Mesothelial cell of epicardium (in vitro differentiated cells): ENCODE measurements around the gene LTBP1. TPM values are rescaled to one million over a fixed set of nuclear protein-coding genes. Genes with fewer than 3 reads are reported as not detected.

ENCODE experiments used
- DNase-seq, 2 experiments: peaks; one replicate each; pipeline ENCODE4 v3.0.0; 2021; ENCODE audit warnings: low spot score in 2 of 2; ENCODE audit not compliant: unreplicated experiment in 2 of 2
- H3K27ac Mint-ChIP-seq: 2 replicates; pipeline ENCODE4 v1.8.0; 2021; ENCODE audit warnings: mixed read lengths
- H3K27me3 Mint-ChIP-seq: 2 replicates; pipeline ENCODE4 v1.8.0; 2021; ENCODE audit warnings: low read depth, mixed read lengths
- H3K36me3 Mint-ChIP-seq: 2 replicates; pipeline ENCODE4 v1.8.0; 2021; ENCODE audit warnings: mixed read lengths
- H3K4me1 Mint-ChIP-seq: 2 replicates; pipeline ENCODE4 v1.8.0; 2021; ENCODE audit warnings: mixed read lengths
- H3K4me3 Mint-ChIP-seq: 2 replicates; pipeline ENCODE4 v1.8.0; 2021; ENCODE audit warnings: mild to moderate bottlenecking, moderate library complexity, mixed read lengths
- H3K9me3 Mint-ChIP-seq: 2 replicates; pipeline ENCODE4 v1.8.0; 2021; ENCODE audit warnings: mixed read lengths
- total RNA-seq: library from RNA; stranded (reverse); gene quantifications from 3 replicates; pipeline ENCODE4 v1.2.1, GENCODE V29; 2021
- TF ChIP-seq, protein P1 (sequence below): fragments of 200-600 bp; sonication (generic); IDR thresholded peaks from one replicate; pipeline ENCODE4 v1.5.0; 2021; ENCODE audit warnings: antibody characterized with exemption; ENCODE audit not compliant: unreplicated experiment

LTBP1 gene
- total RNA-seq, 1 donor from 2014 or later: 80.2 TPM

DNA sequence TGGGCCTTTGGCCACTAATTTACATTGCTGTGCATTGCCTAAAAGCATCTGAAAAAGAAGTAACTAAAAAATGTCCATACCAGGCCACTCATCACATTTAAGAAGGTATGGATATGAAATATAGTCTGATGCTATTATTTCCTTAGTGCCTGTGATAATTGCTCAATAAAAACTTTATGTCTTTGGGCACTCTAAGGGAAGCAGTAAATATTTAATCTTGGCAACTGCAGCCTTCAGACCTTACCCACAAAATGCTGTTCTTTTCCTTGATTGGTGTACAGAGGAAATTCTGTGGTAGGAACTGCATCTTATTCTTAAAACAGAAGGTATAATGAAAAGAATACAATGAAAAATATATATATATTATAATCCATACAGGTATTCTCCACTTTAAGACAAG is 403.9 kb downstream of the LTBP1 start:
- peaks cover 40% of the 10 kb centered on the region for H3K36me3 Mint-ChIP-seq
- DNase-seq: no peak
- TF ChIP-seq, protein P1, sequence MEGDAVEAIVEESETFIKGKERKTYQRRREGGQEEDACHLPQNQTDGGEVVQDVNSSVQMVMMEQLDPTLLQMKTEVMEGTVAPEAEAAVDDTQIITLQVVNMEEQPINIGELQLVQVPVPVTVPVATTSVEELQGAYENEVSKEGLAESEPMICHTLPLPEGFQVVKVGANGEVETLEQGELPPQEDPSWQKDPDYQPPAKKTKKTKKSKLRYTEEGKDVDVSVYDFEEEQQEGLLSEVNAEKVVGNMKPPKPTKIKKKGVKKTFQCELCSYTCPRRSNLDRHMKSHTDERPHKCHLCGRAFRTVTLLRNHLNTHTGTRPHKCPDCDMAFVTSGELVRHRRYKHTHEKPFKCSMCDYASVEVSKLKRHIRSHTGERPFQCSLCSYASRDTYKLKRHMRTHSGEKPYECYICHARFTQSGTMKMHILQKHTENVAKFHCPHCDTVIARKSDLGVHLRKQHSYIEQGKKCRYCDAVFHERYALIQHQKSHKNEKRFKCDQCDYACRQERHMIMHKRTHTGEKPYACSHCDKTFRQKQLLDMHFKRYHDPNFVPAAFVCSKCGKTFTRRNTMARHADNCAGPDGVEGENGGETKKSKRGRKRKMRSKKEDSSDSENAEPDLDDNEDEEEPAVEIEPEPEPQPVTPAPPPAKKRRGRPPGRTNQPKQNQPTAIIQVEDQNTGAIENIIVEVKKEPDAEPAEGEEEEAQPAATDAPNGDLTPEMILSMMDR: no peak
- H3K27me3 Mint-ChIP-seq: no peaks in the 10 kb centered on the region
- H3K4me3 Mint-ChIP-seq: no peak overlapping the region
- H3K4me1 Mint-ChIP-seq: no peaks in the 10 kb centered on the region
- no peak overlapping the region for H3K27ac Mint-ChIP-seq
- peaks cover 9% of the 10 kb centered on the region for H3K9me3 Mint-ChIP-seq

DNA sequence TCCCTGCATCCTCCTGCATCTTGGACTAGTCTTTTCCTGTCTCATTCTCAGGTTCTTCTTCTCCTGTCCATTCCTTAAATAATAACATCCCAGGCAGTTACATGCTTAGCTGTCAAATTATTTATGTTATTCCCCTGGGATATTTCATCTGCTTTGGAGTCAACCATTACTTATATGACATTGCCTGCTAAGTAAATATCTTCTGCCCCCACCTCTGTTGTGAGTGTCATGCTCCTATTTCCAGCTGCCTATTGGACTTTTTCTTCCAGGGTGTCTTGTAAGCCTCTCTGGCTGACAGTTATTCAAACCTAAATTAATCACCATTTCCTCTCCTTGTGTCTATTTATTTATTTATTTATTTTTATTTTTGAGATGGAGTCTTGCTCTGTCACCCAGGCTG is 405.0 kb downstream of the LTBP1 start:
- no peaks in the 10 kb centered on the region for H3K27me3 Mint-ChIP-seq

DNA sequence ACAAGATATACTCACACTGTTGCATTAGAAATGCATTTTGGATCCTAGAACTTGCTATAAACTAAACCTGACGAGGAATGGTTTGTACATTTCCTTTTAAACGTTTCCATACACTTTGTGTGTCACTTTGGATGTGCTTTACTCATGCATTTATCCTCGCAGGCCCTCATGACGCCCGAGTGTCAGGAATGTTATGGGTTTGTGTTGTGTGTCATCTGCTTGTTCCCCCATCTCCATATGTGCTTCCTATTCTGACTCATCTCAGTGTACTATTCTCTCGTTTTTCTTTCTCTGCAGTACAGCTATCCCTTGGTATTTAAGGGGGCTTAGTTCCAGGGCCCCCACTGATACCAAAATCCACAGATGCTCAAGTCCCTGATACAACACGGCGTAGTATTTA is 408.2 kb downstream of the LTBP1 start:
- TF ChIP-seq, protein P1: no peak
- H3K9me3 Mint-ChIP-seq: peaks cover 18% of the 10 kb centered on the region
- H3K4me3 Mint-ChIP-seq: no peak overlapping the region
- DNase-seq: no peak
- no peak overlapping the region for H3K27ac Mint-ChIP-seq
- no peaks in the 10 kb centered on the region for H3K4me1 Mint-ChIP-seq
- H3K27me3 Mint-ChIP-seq: no peaks in the 10 kb centered on the region
- H3K36me3 Mint-ChIP-seq: peaks cover 37% of the 10 kb centered on the region

More for the DNA sequence above, 405.0 kb downstream of the LTBP1 start:
- peaks cover 16% of the 10 kb centered on the region for H3K9me3 Mint-ChIP-seq
- no peak overlapping the region for H3K4me3 Mint-ChIP-seq
- no peak for DNase-seq
- H3K36me3 Mint-ChIP-seq: peaks cover 49% of the 10 kb centered on the region
- H3K27ac Mint-ChIP-seq: no peak overlapping the region
- TF ChIP-seq, protein P1: no peak
- no peaks in the 10 kb centered on the region for H3K4me1 Mint-ChIP-seq

DNA sequence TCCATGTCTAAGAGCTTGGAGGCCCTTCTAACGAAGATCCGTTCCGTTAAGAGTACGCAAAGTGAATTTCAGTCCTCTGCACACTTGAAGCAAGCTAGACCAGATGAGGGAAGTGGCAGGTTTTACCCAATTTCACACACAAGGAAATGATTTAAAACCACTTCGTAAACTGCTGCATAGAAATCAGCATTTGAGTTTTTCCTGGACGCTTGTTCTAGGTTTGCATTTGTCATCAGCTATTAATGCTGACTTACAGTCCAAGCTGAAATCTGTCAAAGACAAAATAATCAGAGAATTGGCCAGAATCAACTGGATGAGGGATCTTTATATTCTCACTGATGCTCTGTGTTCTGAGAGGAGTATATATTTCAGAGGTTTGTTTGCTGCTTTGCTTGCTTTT is 412.1 kb downstream of the LTBP1 start:
- H3K4me1 Mint-ChIP-seq: peaks cover 2% of the 10 kb centered on the region
- H3K27ac Mint-ChIP-seq: no peak overlapping the region
- H3K36me3 Mint-ChIP-seq: peaks cover 46% of the 10 kb centered on the region
- peaks cover 18% of the 10 kb centered on the region for H3K9me3 Mint-ChIP-seq
- no peak overlapping the region for H3K4me3 Mint-ChIP-seq
- H3K27me3 Mint-ChIP-seq: no peaks in the 10 kb centered on the region
- TF ChIP-seq, protein P1: no peak
- no peak for DNase-seq

DNA sequence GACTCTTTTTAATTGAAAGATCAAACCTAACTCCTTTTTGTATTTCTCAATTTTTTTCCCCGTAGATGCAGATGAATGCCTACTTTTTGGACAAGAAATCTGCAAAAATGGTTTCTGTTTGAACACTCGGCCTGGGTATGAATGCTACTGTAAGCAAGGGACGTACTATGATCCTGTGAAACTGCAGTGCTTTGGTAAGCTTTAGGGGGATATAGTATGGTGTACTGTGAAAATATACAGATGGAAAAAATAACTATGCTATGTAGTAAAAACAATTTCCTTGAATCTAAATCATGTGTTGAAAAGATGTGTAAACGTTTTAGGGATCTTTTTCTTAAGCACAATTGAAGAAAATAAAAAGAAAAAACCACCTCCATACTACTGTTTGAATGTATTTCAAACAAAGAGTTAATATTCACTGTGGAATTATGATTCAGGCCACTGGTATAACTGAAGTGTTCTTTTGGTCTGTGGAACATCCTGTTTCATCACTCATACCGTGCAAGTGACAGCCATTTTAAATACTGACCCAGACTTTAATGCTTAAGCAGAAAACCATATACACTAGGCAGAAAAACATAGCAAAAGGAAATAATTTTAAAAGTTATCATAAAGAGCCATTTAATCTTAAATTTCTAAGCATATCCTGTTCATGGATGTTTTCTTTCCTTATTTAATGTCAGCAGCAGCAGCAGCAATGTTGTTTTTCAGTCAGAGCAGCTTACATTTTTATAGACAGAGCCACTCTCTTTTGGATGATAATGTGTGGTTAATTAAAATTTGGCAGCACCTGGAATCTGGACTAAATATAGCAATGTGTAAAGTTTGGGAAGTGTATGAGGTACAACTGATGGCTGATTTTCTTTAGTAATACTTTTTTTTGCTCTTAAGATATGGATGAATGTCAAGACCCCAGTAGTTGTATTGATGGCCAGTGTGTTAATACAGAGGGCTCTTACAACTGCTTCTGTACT is 416.9 kb downstream of the LTBP1 start:
- Mint-ChIP-seq H3K27me3 (no peaks in the 10 kb centered on the region), H3K9me3 (no peaks in the 10 kb centered on the region), H3K4me3 (no peak overlapping the region), H3K36me3 (peaks cover 41% of the 10 kb centered on the region), H3K27ac (no peak overlapping the region), H3K4me1 (peaks cover 10% of the 10 kb centered on the region)
- no peak for DNase-seq
- TF ChIP-seq, protein P1: no peak
